Adrenal gland (tissue), 5 donors: ENCODE data around the gene C6orf52.
A peak's percentile ranks its signal among the peaks of the same experiment; 100 is the strongest.

ENCODE experiments used
- CTCF ChIP-seq, 6 experiments: fragments of 450-650 bp in 4 of 6; fragments of 200-600 bp in 2 of 6; sonication (generic) in 1 of 6; IDR thresholded peaks; 1 replicate in 5 of 6; 2 replicates in 1 of 6; pipeline versions ENCODE4 v1.5.1 to v1.8.0; 2016 to 2021; ENCODE audit warnings: antibody characterized with exemption in 6 of 6, mild to moderate bottlenecking in 2 of 6, moderate library complexity in 1 of 6
- POLR2A ChIP-seq, 2 donors: fragments of 450-650 bp; IDR thresholded peaks; one replicate each; pipeline ENCODE4 v1.6.1; 2017; ENCODE audit warnings: antibody characterized with exemption in 2 of 2, mild to moderate bottlenecking in 2 of 2, moderate library complexity in 1 of 2
- donor health status: DM: no; HTN: no; CAD: no.

GRCh38 chr6:10720265-10720959, 26.0 kb upstream of the C6orf52 start:
- no peak for TF ChIP-seq CTCF (IDR thresholded peaks at IDR 0.05)
- TF ChIP-seq POLR2A (IDR thresholded peaks at IDR 0.05): peak in 1 of 2 donors; percentile 51
